Measurements from ENCODE around the gene FMN1. TPM values are rescaled to one million over a fixed set of nuclear protein-coding genes. Genes with fewer than 3 reads are reported as not detected.

The FMN1 gene
- total RNA-seq, 1 donor from 2014 or later = 1.6 TPM

- Mint-ChIP-seq H3K9me3 (no peaks in the 10 kb centered on the region), H3K27ac (peak overlapping the region; percentile 63), H3K4me3 (no peak overlapping the region), H3K36me3 (no peaks in the 10 kb centered on the region), H3K27me3 (ENCODE audit: low read depth) (peaks cover 58% of the 10 kb centered on the region), H3K4me1 (peaks cover 43% of the 10 kb centered on the region)
- no peak for DNase-seq (ENCODE audit: low spot score in 2 of 2, unreplicated experiment in 2 of 2)
- TF ChIP-seq, protein P1, sequence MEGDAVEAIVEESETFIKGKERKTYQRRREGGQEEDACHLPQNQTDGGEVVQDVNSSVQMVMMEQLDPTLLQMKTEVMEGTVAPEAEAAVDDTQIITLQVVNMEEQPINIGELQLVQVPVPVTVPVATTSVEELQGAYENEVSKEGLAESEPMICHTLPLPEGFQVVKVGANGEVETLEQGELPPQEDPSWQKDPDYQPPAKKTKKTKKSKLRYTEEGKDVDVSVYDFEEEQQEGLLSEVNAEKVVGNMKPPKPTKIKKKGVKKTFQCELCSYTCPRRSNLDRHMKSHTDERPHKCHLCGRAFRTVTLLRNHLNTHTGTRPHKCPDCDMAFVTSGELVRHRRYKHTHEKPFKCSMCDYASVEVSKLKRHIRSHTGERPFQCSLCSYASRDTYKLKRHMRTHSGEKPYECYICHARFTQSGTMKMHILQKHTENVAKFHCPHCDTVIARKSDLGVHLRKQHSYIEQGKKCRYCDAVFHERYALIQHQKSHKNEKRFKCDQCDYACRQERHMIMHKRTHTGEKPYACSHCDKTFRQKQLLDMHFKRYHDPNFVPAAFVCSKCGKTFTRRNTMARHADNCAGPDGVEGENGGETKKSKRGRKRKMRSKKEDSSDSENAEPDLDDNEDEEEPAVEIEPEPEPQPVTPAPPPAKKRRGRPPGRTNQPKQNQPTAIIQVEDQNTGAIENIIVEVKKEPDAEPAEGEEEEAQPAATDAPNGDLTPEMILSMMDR (IDR thresholded peaks at IDR 0.05; ENCODE audit: unreplicated experiment) = no peak
Observed at GRCh38 chr15:33068511-33068990, 126.0 kb downstream of the FMN1 start.

DNA sequence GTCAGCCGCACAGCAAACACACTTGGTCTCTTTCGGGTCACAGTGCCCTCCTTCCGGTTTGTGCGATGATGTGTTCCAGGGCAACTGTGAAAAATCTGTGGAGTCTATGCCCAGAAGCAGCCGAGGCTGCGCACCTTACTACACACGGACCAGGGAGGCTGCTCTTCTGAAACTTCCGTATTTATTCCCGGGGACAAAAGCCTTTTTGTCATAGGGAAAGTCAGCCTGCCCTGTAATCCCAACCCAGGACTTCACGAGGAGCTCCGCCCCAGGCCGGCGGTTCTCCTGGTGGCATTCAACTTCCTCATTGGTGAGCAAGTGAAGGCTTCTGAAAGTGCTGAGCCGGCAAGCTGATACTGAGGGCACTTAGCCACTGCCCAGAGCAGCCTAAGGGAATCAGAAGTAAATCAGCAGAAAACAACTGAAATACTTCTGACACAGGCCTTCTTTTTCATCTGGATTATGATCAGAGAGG, 126.5 kb downstream of the FMN1 start:
- peak overlapping the region; percentile 5 for H3K4me3 Mint-ChIP-seq
- no peaks in the 10 kb centered on the region for H3K9me3 Mint-ChIP-seq
- H3K36me3 Mint-ChIP-seq = no peaks in the 10 kb centered on the region
- DNase-seq (ENCODE audit: low spot score in 2 of 2, unreplicated experiment in 2 of 2) = no peak
- peaks cover 44% of the 10 kb centered on the region for H3K4me1 Mint-ChIP-seq
- peaks cover 59% of the 10 kb centered on the region for H3K27me3 Mint-ChIP-seq (ENCODE audit: low read depth)
- TF ChIP-seq, protein P1 (IDR thresholded peaks at IDR 0.05; ENCODE audit: unreplicated experiment) = no peak
- H3K27ac Mint-ChIP-seq = peak overlapping the region; percentile 63

DNA sequence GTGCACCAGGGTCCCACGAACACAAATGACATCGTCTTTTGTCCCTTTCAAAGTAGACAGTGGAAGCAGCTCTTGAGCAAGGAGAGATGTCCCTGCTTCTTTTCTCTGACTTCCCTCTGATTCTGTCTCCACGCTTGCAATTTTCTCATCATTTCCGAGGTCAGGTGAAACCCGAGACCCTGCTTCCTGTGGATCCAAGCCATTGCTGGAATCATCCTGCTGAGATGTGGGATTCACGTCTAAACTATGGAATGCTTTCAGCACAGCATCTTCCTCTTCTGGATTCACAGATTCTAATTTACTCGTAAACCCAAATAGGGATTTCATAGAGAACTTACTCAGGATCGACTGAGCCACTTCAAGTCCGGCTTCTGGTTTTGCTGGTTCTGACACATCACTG, 127.1 kb downstream of the FMN1 start:
- peaks cover 60% of the 10 kb centered on the region for H3K27me3 Mint-ChIP-seq (ENCODE audit: low read depth)
- H3K4me3 Mint-ChIP-seq = peak overlapping the region; percentile 5
- TF ChIP-seq, protein P1 (IDR thresholded peaks at IDR 0.05; ENCODE audit: unreplicated experiment) = no peak
- no peak for DNase-seq (ENCODE audit: low spot score in 2 of 2, unreplicated experiment in 2 of 2)
- H3K27ac Mint-ChIP-seq = no peak overlapping the region
- no peaks in the 10 kb centered on the region for H3K36me3 Mint-ChIP-seq
- H3K9me3 Mint-ChIP-seq = no peaks in the 10 kb centered on the region
- H3K4me1 Mint-ChIP-seq = peaks cover 44% of the 10 kb centered on the region

GRCh38 chr15:33066584-33066983, 127.9 kb downstream of the FMN1 start:
- H3K4me1 Mint-ChIP-seq = peaks cover 44% of the 10 kb centered on the region
- H3K27ac Mint-ChIP-seq = no peak overlapping the region
- H3K4me3 Mint-ChIP-seq = no peak overlapping the region

DNA sequence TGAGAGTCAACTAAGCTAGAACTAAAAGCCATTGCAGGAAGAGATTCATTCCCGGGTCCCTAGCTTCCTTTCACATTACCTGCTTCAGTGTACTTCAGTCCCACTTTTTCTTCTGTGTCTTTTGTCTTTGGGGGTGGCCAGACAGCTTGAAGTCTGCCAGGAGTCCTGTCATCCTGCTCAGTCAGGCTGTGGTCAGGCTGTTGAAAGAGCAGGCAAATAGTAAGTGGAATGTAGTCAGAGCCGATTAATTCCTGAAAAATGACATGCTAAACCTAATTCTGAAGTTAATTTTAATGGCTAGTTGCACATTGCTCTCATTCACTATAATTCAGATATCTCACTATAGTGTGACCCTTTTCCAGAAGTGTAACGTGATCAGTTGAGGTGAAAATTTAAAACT, 129.6 kb downstream of the FMN1 start:
- H3K27me3 Mint-ChIP-seq (ENCODE audit: low read depth) = peaks cover 47% of the 10 kb centered on the region
- no peak overlapping the region for H3K27ac Mint-ChIP-seq
- no peak overlapping the region for H3K4me3 Mint-ChIP-seq
- H3K9me3 Mint-ChIP-seq = no peaks in the 10 kb centered on the region
- H3K4me1 Mint-ChIP-seq = peaks cover 44% of the 10 kb centered on the region
- no peak for DNase-seq (ENCODE audit: low spot score in 2 of 2, unreplicated experiment in 2 of 2)
- H3K36me3 Mint-ChIP-seq = no peaks in the 10 kb centered on the region
- TF ChIP-seq, protein P1 (IDR thresholded peaks at IDR 0.05; ENCODE audit: unreplicated experiment) = no peak

More at GRCh38 chr15:33066584-33066983, 127.9 kb downstream of the FMN1 start:
- DNase-seq (ENCODE audit: low spot score in 2 of 2, unreplicated experiment in 2 of 2) = no peak
- H3K36me3 Mint-ChIP-seq = no peaks in the 10 kb centered on the region
- TF ChIP-seq, protein P1 (IDR thresholded peaks at IDR 0.05; ENCODE audit: unreplicated experiment) = no peak
- H3K27me3 Mint-ChIP-seq (ENCODE audit: low read depth) = peaks cover 51% of the 10 kb centered on the region
- no peaks in the 10 kb centered on the region for H3K9me3 Mint-ChIP-seq

- TF ChIP-seq, protein P1 (IDR thresholded peaks at IDR 0.05; ENCODE audit: unreplicated experiment) = no peak
- DNase-seq (ENCODE audit: low spot score in 2 of 2, unreplicated experiment in 2 of 2) = no peak
- Mint-ChIP-seq H3K36me3 (no peaks in the 10 kb centered on the region), H3K27ac (no peak overlapping the region), H3K4me3 (no peak overlapping the region), H3K27me3 (ENCODE audit: low read depth) (peaks cover 28% of the 10 kb centered on the region), H3K4me1 (peaks cover 12% of the 10 kb centered on the region), H3K9me3 (no peaks in the 10 kb centered on the region)
Observed at GRCh38 chr15:33059184-33059583, 135.3 kb downstream of the FMN1 start.

Measured in mesothelial cell of epicardium (in vitro differentiated cells).